Stimulated activated naive CD4-positive, alpha-beta T cell (primary cell): ENCODE measurements around the gene MRO.
"Not testable (repeated sequence)": the region's sequence is repeated elsewhere in the genome, so short reads cannot be mapped to it uniquely, and the experiment has no call there.

Source experiments
- DNase-seq, 6 experiments: peaks; one replicate each; lab custom pipeline; 2025; lab: John Stamatoyannopoulos, UW

The MRO gene

GRCh38 chr18:50791599-50792438 lies 28.0 kb downstream of the MRO start:
- no peak for DNase-seq

- no peak for DNase-seq
Observed at GRCh38 chr18:50790948-50791347, 28.9 kb downstream of the MRO start.

- no peak for DNase-seq
Observed at GRCh38 chr18:50790241-50790640, 29.6 kb downstream of the MRO start.

- no peak for DNase-seq
Observed at GRCh38 chr18:50788284-50788683, 31.5 kb downstream of the MRO start.

GRCh38 chr18:50786864-50787263 lies 33.0 kb downstream of the MRO start:
- DNase-seq = no peak

- no peak for DNase-seq
Observed at GRCh38 chr18:50783553-50783952, 36.3 kb downstream of the MRO start.

GRCh38 chr18:50779021-50779420 lies 40.8 kb downstream of the MRO start:
- not testable (repeated sequence) for DNase-seq

GRCh38 chr18:50776383-50776782 lies 43.4 kb downstream of the MRO start:
- DNase-seq = no peak

- DNase-seq = no peak
Observed at GRCh38 chr18:50775726-50776125, 44.1 kb downstream of the MRO start.

- no peak for DNase-seq
Observed at GRCh38 chr18:50775207-50775606, 44.6 kb downstream of the MRO start.

- no peak for DNase-seq
Observed at GRCh38 chr18:50769463-50769862, 50.4 kb downstream of the MRO start.

- DNase-seq = no peak
Observed at GRCh38 chr18:50757358-50757757, 62.5 kb downstream of the MRO start.

GRCh38 chr18:50754297-50754696 lies 65.5 kb downstream of the MRO start:
- no peak for DNase-seq

GRCh38 chr18:50753311-50753710 lies 66.5 kb downstream of the MRO start:
- no peak for DNase-seq

- DNase-seq = no peak
Observed at GRCh38 chr18:50751947-50752346, 67.9 kb downstream of the MRO start.

GRCh38 chr18:50751490-50751889 lies 68.3 kb downstream of the MRO start:
- DNase-seq = no peak

- DNase-seq = no peak
Observed at GRCh38 chr18:50750546-50750945, 69.3 kb downstream of the MRO start.

GRCh38 chr18:50749945-50750344 lies 69.9 kb downstream of the MRO start:
- no peak for DNase-seq

GRCh38 chr18:50749421-50749820 lies 70.4 kb downstream of the MRO start:
- DNase-seq = no peak

- DNase-seq = no peak
Observed at GRCh38 chr18:50748243-50749229, 71.3 kb downstream of the MRO start.

GRCh38 chr18:50747849-50748242 lies 72.0 kb downstream of the MRO start:
- no peak for DNase-seq

- DNase-seq = no peak
Observed at GRCh38 chr18:50745945-50746344, 73.9 kb downstream of the MRO start.
